ENCODE measurements around the gene KIF15. TPM values are rescaled to one million over a fixed set of nuclear protein-coding genes. Genes with fewer than 3 reads are reported as not detected.
"Not testable (repeated sequence)": the region's sequence is repeated elsewhere in the genome, so short reads cannot be mapped to it uniquely, and the experiment has no call there.

The KIF15 gene
- total RNA-seq = 1.7 TPM

GRCh38 chr3:44761424-44762169 is at the start of gene KIF15, which contains the start of gene KIAA1143:
Gene KIF15 (plus strand): TSS chr3:44761794. CDS start chr3:44761866, 72 bp downstream.
Gene KIAA1143 (minus strand): TSS chr3:44761619. CDS start chr3:44761602, 17 bp downstream.
- DNase-seq (ENCODE audit: low spot score) = peak; percentile 98

- peak; percentile 91 for DNase-seq (ENCODE audit: low spot score)
Observed at GRCh38 chr3:44712455-44713075, 49.0 kb upstream of the KIF15 start, which contains the start of gene ZNF502. Gene ZNF502 (plus strand): TSS chr3:44712660. CDS start chr3:44720262, 7,602 bp downstream.

DNA sequence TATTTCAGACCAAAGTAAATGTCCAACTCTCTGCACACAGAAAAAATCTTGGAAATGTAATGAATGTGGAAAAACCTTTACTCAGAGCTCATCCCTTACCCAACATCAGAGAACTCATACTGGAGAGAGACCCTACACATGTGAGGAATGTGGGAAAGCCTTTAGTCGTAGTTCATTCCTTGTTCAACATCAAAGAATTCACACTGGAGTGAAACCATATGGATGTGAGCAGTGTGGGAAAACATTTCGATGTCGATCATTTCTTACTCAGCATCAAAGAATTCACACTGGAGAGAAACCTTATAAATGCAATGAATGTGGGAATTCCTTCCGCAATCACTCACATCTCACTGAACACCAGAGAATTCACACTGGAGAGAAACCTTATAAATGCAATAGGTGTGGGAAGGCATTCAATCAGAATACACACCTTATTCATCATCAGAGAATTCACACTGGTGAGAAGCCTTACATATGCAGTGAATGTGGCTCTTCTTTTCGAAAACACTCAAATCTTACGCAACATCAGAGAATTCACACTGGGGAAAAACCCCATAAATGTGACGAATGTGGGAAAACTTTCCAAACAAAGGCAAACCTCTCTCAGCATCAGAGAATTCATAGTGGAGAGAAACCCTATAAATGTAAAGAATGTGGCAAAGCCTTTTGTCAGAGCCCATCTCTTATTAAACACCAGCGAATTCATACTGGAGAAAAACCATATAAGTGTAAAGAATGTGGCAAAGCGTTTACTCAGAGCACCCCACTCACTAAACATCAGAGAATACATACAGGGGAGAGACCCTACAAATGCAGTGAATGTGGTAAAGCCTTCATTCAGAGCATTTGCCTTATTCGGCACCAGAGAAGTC is 40.1 kb upstream of the KIF15 start:
- DNase-seq (ENCODE audit: low spot score) = no peak

DNA sequence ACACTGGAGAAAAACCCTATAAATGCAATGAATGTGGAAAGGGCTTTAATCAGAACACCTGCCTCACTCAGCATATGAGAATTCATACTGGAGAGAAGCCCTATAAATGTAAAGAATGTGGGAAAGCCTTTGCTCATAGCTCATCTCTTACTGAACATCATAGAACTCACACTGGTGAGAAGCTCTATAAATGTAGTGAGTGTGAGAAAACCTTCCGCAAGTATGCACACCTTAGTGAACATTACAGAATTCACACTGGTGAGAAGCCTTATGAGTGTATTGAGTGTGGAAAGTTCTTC is 39.5 kb upstream of the KIF15 start:
- no peak for DNase-seq (ENCODE audit: low spot score)

- peak; percentile 95 for DNase-seq (ENCODE audit: low spot score)
Observed at GRCh38 chr3:44729384-44729910, 32.1 kb upstream of the KIF15 start, which contains the start of gene ZNF501. Gene ZNF501 (plus strand): TSS chr3:44729635. CDS start chr3:44734422, 4,787 bp downstream.

DNA sequence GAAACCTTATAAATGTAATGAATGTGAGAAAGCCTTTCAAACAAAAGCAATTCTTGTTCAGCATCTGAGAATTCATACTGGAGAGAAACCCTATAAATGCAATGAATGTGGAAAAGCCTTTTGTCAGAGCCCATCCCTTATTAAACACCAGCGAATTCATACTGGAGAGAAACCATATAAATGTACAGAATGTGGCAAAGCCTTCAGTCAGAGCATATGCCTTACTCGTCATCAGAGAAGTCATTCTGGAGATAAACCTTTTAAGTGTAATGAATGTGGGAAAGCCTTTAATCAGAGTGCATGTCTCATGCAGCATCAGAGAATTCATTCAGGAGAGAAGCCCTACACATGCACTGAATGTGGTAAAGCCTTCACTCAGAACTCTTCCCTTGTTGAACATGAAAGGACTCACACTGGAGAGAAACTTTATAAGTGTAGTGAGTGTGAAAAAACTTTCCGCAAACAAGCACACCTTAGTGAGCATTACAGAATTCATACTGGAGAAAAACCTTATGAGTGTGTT is 26.9 kb upstream of the KIF15 start:
- no peak for DNase-seq (ENCODE audit: low spot score)

DNA sequence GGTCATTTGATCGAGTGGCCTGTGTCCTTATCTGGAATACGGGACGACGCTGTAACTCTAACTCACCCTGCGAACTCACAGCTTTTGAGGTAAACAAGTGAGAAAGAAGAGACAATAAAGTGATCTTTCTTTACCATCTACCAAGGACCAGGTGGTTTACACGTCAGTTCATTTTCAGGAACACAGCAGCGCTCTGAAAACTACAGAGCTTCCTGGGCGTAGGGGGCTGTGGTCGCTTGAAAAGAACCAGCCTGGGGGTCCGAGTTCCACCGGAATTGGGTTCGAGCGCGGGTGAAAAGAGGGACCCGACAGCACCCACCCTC is 532 bp upstream of the KIF15 start:
- no peak for DNase-seq (ENCODE audit: low spot score)

DNA sequence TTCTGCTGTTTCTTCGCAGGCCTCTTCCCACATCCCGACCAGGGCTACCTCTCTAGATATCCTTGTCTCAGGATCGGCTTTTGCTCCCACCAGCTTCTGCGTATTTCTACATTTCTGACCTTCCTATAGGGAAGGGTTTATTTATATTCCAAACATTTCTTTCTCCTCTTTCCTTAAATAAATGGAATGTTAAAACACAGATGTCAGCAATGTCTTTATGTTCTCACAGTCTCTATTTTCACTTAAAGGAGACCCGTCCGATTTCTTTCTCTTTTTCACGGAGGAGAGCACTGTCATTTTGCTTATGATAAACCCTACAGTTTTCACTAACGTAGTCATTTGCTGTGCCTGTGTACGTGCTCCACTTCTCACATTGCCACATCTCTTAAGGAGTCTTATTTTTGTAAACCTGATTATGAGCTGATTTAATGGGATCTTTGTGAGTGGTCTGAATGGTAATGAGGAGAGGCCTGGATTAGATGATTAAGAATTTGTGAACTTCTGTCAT is 630 bp downstream of the KIF15 start:
- DNase-seq (ENCODE audit: low spot score) = no peak

DNA sequence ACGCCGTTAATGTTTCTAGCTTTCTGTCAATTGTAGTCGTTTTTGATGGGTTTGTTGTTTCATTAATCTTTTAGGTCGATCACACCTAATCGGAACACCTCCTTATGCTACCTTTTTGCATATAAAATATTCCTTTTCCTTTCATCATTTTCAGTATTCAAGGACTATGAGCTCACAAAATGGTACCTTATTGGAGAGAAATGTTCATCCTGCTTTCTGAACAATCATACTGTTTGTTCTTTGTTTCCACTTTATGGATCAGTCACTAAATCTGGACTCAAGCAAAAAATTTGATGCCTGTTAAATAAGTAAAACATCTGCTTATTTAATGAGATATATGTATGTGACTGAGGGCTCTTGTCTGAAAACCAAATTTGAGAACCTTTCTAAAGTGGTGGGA is 1.1 kb downstream of the KIF15 start:
- no peak for DNase-seq (ENCODE audit: low spot score)

DNA sequence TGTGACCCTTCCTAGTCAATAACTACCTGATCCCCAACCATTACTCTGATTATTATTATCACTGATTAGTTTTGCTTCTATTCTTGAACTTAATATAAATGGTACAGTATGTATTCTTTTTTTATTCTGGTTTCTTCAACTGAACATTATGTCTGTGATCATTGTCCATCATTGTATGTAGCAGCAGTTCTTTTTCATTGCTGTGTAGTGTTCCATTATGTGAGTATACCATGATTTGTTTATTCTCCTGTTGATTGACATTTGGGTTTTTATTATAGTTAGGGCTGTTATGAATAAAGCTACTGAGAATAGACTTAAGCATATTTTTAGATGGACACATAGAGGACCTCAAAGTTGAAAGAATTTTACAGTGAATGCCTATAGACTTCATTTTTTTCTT is 2.7 kb downstream of the KIF15 start:
- DNase-seq (ENCODE audit: low spot score) = no peak

- DNase-seq (ENCODE audit: low spot score) = no peak
Observed at GRCh38 chr3:44771424-44772098, 10.0 kb downstream of the KIF15 start.

- DNase-seq (ENCODE audit: low spot score) = no peak
Observed at GRCh38 chr3:44772099-44772442, 10.5 kb downstream of the KIF15 start.

DNA sequence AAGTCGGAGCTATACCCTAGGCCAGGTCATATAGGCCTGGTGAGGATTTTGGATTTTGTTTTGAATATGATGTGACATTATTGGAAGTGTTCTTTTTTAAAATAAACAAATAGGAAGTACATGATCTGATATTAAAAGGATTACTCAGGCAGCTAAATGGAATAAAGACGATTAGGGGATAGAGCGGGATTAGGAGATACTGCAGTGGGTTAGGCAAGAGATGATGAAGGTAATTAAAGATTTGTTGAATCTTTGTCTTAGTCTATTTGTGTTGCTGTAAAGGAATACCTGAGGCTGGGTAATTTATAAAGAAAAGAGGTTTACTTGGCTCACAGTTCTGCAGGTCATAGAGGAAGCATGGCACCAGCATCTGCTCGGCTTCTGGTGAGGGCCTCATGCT is 21.3 kb downstream of the KIF15 start:
- DNase-seq (ENCODE audit: low spot score) = no peak

DNA sequence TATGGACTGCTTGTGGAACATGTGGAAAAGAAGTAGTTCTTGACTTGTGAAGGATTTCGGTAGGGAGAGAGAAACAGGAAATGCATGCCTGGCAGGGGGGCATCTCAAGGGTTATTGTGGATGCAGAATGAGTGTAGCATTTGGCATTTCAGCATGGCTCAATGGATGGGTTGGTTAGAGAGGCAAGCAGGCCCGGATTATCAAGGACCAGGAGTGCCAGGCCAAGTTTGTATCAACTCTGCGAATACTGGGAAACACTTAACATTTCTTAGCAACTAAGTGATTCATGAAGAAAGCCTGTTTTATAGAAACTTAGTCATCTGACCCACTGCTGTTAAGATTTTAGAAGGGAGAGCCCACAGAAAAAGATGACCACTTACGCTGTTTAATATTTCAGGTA is 33.6 kb downstream of the KIF15 start:
- DNase-seq (ENCODE audit: low spot score) = no peak

DNA sequence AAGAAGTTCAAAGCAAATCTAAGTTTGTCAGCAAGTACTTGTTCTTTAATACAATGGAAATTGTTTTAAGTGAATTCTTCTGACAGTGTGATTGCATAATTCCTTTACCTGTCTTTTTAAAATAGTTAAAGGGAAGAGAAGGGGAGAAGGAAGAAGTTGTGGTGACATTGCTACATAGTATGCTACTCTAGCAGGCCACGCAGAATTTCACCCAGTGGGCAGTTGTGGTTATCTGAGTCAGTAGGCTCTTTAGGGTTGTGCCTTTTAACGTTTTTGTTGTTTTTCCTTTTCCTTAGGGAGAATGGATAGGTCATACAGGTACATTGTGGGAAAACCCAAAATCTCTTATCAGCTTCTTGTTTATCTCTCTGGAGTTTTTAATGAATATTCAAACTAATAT is 40.4 kb downstream of the KIF15 start:
- DNase-seq (ENCODE audit: low spot score) = no peak

DNA sequence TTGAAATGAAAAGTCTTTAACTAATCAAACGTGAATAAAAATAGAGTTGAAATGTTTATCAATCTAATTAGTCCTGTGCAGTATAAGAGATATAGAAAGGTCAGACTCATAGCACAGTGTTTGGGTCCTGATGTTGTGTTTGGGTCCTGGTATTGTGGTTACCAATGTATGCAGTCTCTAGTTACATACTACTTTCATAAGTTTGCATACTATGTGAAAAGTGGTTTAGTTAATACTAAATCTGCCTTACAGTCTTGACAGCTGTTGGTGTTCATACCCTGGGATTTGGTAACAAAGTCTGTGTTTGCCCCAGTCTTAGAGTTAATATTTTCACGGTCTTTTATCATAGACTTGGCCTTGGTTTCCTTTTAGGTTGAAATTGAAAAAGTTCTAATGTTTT is 41.7 kb downstream of the KIF15 start:
- DNase-seq (ENCODE audit: low spot score) = no peak

- no peak for DNase-seq (ENCODE audit: low spot score)
Observed at GRCh38 chr3:44805960-44806359, 44.4 kb downstream of the KIF15 start.

DNA sequence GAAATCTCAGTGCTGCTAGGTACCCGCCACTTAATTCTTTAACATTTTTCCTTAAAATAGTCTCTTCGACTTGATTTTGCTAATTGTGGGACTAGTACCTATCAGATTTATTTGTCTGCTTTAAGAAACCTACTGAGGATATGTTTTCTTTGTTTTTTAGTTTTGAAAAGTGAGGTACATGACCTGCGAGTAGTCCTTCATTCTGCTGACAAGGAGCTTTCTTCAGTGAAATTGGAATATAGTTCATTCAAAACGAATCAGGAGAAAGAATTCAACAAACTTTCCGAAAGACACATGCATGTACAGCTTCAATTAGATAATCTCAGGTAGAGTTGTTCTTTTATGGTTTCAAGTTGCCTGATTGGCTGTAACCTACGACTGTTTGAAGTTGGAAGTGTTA is 53.2 kb downstream of the KIF15 start:
- DNase-seq (ENCODE audit: low spot score) = no peak

- not testable (repeated sequence) for DNase-seq (ENCODE audit: low spot score)
Observed at GRCh38 chr3:44816334-44816733, 54.7 kb downstream of the KIF15 start.

DNA sequence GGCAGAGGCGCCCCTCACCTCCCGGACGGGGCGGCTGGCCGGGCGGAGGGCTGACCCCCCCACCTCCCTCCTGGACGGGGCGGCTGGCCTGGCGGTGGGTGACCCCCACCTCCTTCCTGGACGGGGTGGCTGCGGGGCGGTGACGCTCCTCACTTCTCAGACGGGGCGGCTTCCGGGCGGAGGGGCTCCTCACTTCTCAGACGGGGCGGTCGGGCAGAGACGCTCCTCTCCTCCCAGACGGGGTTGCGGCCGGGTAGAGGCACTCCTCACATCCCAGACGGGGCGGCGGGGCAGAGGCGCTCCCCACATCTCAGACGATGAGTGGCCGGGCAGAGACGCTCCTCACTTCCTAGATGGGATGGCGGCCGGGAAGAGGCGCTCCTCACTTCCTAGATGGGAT is 59.6 kb downstream of the KIF15 start:
- DNase-seq (ENCODE audit: low spot score) = not testable (repeated sequence)

DNA sequence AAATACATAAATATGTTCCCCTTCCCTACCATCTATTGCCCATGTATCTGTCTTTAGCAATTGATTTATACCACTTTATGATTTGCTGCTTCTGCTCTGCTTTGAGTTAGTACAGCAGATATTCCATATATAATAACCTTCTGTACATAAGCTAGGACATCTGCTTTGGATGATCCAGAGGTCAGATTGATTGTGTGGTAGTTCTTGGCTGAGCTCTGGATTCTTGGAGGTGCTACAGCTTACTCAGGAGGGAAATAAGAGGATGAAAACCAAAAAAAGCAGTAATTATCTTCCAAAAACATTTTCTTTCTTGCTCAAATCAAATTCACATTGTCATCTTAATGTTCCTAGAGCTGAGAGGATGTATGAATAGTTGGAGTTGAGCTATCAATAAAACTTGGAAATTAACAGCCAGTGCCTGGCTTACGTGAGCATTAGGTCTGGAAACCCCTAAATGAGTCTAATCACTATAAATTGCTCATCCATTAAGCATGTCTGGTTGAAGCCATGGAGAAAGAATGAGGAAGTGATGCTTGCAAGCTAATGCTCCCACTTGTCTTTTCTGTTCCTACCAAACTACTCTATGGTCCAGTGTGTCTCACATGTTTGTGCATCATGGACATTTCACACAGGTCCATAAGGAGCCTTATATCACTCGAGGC is 63.8 kb downstream of the KIF15 start:
- no peak for DNase-seq (ENCODE audit: low spot score)
